ENCODE results near the gene ACR.

Gene ACR

DNA sequence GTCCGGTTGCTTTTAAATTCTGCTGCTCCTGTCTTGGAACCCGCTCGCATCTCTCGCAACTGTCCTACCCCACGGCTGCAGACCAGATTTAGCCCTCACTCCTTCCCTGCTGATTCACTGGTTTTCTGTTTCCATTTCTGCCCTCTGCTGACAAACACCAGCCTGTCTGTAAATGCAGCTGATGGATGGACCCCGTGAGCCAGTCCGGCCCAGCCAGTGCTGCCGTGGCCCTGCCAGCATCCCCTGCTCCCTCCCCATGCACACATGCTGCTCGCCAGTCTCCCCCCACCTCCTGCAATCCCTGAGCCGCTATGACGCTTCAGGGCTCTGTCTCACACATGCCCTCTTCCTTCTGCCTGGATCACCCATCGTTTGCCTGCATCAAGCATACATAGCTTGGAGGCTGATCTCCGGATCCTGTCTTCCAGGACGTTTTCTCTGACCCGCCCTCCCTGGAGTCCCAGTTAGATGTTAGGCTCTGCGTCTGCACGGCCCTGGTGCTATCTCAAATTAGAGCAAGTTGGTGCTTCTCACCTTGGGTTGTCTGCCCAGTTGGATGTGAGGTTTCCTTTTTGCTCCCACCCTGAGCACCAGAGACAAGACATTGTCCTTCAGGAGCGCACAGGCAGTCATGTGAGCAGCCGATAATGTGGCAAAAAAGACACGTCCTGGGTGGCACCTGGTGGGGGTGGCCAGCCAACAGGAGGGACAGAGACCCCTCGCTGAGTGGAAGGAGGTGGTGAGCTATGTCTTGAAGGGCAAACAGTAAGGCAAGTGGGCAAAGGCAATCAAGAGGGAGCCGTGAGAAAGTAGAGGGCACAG, 4.3 kb upstream of the ACR start:
- no peak overlapping the region for H3K4me3 ChIP-seq (ENCODE audit: low read length)
- TF ChIP-seq, protein P1, sequence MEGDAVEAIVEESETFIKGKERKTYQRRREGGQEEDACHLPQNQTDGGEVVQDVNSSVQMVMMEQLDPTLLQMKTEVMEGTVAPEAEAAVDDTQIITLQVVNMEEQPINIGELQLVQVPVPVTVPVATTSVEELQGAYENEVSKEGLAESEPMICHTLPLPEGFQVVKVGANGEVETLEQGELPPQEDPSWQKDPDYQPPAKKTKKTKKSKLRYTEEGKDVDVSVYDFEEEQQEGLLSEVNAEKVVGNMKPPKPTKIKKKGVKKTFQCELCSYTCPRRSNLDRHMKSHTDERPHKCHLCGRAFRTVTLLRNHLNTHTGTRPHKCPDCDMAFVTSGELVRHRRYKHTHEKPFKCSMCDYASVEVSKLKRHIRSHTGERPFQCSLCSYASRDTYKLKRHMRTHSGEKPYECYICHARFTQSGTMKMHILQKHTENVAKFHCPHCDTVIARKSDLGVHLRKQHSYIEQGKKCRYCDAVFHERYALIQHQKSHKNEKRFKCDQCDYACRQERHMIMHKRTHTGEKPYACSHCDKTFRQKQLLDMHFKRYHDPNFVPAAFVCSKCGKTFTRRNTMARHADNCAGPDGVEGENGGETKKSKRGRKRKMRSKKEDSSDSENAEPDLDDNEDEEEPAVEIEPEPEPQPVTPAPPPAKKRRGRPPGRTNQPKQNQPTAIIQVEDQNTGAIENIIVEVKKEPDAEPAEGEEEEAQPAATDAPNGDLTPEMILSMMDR (conservative IDR thresholded peaks at IDR 0.05; ENCODE audit: low read depth, low read length): no peak
- no peak for DNase-seq (ENCODE audit: low read depth)

DNA sequence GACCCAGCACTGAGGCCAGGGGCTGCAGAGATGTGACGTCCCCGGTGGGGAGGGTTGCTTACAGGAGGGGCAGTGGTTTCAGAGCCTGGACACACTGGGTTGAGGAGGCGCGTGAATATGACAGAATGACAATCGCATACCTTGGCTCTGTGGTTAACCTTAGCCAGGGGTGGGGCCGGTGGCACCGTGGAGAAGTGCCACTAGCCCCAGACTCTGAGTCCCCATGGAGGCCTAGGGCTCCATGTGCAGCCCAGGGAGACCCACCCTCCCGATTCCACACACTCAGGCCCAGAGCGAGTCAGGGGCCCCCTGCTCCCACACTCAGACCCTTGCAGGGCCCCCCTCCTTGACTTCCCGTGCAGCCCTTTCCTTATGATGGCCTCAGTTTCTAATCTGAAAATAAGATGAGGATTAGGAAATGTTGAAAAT, 3.6 kb upstream of the ACR start:
- DNase-seq (ENCODE audit: low read depth): no peak
- TF ChIP-seq, protein P1 (conservative IDR thresholded peaks at IDR 0.05; ENCODE audit: low read depth, low read length): no peak
- H3K4me3 ChIP-seq (ENCODE audit: low read length): no peak overlapping the region

DNA sequence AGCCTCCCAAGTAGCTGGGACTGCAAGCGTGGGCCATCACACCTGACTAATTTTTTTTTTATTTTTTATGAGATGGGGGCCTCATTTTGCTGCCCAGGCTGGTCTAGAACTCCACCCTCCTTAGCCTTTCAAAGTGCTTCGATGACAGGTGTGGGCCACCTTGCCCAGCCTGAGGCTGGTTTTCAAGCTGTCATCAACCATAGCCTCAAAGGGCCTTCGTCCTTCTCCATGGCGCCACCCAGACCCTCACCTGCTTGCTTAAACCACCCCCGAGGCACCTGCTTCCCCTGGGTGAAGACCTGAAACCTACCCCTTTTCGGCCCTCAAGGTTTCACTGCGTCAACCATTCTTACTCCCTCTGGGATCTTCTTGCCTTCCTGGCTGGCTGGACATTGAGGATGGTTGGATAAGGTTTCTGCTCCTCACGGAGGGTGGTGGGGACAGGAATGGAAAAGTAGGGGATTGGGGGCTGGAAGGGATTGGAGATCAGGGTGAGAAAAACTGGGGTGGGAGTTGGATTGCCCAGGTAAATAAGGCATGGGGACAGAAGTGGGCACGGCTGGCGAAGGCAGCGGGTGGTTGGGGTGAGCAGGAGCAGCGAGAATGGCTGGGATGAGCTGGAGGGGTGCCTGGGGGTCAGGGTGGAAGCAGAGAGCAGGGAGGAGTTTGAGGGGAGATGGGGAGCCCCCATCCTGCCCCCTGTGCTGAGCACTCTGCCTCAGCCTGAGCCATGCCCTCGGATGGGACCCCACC, 2.8 kb upstream of the ACR start:
- TF ChIP-seq, protein P1 (conservative IDR thresholded peaks at IDR 0.05; ENCODE audit: low read depth, low read length): no peak
- no peak for DNase-seq (ENCODE audit: low read depth)
- no peak overlapping the region for H3K4me3 ChIP-seq (ENCODE audit: low read length)

DNA sequence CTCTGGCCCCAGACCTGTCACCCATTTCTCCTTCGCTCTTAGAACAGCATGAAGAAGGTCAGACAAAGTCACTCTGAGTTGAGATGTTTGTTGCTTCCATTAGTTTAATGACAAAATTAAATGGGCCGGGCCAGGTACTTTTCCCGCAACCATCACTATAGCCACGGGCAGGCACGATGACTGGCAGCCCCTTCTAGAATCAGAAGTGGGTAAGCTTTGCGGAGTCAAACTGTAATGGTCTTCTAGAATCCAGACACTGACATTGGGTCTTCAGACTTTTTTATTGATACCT, 2.3 kb upstream of the ACR start:
- no peak overlapping the region for H3K4me3 ChIP-seq (ENCODE audit: low read length)

DNA sequence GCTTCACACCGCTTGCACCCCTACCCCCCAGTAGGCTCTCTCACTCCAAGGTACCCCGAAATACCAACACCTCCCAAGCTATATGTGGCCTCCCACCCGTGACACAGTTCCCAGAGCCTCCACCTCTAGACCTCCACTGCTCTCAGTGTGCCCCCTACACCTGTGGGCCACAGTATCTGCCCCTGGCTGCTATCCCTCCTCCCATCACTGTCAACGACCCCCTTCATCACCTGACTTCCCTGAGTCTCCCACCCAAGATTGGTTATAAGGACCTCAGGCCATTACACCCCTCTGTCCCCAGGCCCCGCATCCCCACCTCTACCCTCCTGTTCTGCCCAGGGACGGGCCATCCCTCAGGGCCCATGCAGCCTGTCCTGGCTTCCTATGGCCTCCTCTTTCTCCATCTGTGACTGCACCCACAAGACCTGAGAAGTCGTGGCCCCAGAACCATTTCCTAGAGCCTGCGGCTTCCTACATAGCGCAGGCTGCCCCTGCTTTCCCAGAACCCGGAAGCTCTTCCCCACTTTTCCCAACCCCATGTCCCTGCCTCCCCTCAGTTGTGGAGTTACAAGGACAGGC, 734 bp downstream of the ACR start:
- no peak overlapping the region for H3K4me3 ChIP-seq (ENCODE audit: low read length)
- TF ChIP-seq, protein P1 (conservative IDR thresholded peaks at IDR 0.05; ENCODE audit: low read depth, low read length): no peak
- DNase-seq (ENCODE audit: low read depth): no peak

More for the DNA sequence above, 2.3 kb upstream of the ACR start:
- TF ChIP-seq, protein P1 (conservative IDR thresholded peaks at IDR 0.05; ENCODE audit: low read depth, low read length): no peak
- no peak for DNase-seq (ENCODE audit: low read depth)

DNA sequence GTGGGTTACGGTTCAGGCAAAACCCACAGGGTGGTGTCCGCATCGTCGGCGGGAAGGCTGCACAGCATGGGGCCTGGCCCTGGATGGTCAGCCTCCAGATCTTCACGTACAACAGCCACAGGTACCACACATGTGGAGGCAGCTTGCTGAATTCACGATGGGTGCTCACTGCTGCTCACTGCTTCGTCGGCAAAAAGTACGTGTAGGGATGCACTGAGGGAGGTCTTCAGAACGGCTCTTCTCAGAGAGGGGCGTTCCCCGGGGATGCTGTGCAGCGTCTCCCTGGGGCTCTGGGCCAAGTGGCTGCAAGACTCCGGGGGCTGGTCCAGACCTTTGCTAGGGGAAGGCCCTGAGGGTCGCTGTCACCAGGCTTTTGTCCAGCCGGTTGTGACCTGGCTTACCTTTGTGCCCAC, 1.3 kb downstream of the ACR start:
- no peak for DNase-seq (ENCODE audit: low read depth)
- no peak overlapping the region for H3K4me3 ChIP-seq (ENCODE audit: low read length)
- TF ChIP-seq, protein P1 (conservative IDR thresholded peaks at IDR 0.05; ENCODE audit: low read depth, low read length): no peak

Data from retinal pigment epithelial cell (primary cell).